Limb (tissue), 2 donors: ENCODE results near the gene FAM234B.
"Not testable (repeated sequence)": the region's sequence is repeated elsewhere in the genome, so short reads cannot be mapped to it uniquely, and the experiment has no call there.

ENCODE experiments used
- DNase-seq, 2 donors: peaks; one replicate each; pipeline ENCODE4 v3.0.0-alpha.2; 2016; ENCODE audit errors: extremely low spot score in 2 of 2

The FAM234B gene

DNA sequence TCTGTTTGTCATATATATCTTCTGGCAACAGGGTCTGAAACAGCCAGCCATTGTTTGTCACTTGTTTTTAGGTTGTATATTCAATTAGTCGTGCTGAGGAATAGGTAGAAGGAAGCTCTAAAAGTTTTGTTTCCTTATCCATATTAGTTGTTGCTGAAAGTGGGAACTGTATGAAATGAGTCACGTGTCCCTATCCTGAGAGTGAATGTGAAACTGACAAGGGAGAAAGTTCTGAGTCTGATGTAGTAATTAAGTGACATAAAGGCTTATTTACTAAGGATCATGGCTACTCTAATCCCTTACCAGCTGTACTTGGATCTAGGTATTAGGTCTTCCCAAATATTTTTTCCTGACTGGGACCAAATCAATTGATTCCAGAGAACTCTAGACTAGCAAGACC lies 16.4 kb downstream of the FAM234B start:
- no peak for DNase-seq

DNA sequence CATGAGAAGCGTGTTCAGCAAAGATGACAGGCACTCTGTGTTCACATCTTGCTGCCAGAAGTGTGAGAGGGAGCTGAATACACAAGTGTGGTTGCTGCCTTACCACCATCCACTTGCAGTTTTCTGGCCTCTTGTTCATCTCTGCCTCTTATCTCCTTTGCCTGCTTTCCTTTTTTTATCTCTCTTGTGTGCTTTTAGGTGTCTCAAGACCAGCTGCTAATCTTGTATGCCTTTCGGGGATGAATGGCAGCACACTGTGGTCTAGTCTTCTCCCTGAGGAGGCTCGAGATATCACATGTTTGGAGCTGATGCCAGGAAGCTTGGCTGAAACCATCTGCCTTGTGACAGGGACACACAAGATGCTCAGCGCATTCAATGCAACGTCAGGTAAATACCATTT lies 17.2 kb downstream of the FAM234B start:
- DNase-seq: no peak

DNA sequence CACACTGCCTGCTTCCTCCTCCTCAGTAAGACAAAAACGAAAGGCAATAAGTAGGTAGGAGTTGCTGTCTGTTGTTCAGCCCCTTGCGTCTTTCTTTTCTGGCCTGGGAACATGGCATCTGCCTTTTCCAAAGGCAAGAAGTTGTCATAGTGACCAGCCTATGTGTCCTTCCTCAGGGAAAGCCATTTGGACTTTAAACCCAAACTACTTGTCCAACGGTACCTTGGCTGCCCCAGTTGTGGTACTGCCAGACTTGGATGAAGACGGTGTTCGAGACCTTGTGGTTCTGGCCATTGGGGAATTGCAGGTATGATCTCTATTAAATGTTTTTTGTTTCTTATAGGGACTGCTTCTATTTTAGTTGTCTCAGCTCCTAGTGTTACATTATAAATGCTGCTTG lies 18.5 kb downstream of the FAM234B start:
- DNase-seq: no peak

DNA sequence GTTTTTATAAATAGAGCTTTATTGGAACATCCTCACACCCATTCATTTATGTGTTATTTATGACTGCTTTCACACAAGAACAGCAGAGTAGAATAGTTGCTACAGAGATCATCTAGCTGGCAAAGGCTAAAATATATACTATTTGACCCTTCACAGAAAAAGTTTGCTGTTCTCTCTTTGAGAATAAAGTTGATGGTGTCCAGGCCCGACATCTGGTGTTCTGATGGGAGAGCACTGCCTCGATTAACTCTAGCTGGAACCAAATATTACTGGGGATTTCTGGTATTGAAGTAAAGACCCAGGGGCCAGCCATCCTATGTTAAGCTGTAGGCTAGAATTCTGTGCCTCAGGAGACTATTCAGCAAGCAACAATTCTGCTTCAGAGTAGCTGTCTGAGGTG lies 21.8 kb downstream of the FAM234B start:
- DNase-seq: no peak

DNA sequence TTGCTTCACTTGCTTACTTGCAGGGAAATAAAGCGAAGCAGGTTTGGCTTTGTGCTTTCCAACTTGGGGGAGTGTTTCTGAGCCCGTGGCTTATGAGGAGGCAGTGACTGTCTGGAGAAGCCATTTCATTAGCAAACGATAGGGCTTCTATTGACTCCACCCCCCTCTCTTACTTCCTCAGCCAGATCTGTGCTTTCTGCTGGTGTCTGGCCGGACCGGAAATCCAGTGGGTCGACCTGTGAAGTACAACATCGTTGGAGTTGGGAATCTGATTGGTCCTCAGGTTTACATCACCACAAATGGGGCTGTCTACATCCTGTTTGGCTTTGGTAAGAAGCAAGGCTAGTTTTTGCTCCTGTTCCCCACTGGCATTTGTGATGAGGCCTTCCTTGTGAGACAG lies 22.3 kb downstream of the FAM234B start:
- no peak for DNase-seq

DNA sequence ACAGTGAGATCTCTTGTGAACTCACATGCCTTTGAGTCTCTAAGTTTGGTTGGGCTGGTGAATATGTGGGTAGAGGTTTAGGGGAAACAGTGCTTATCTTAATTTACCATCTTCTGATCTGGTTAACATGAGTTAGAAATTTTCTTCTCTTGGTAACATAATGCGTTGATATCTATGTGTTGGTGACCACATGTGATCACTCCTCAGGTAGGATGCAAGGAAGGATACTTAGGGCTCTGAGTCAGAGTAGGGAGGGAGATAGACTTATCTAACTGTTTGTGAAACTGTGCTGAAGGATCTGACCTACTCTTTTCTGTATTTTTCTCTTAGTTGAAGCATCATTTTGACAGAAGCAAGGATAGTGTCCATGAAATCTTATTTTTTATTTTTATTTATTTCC lies 23.1 kb downstream of the FAM234B start:
- no peak for DNase-seq

DNA sequence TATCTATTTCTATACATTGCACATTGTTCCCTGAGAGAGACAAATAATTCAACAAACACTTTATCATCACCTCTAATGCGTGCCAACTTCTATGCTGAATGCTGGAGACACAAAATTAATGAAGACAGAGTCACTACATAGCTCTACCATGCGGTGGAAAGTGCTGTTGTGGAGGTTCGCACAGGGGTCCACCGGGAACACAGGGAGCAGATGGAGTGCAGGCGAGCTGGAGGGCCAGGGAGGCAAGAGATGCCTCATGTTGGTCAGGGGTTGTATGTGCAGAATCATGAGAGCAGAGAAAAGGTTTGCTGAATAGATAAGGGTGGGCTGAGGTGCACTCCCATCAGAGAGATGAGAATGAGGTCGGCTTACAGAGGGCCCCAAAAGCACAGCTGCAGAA lies 25.2 kb downstream of the FAM234B start:
- DNase-seq: no peak

DNA sequence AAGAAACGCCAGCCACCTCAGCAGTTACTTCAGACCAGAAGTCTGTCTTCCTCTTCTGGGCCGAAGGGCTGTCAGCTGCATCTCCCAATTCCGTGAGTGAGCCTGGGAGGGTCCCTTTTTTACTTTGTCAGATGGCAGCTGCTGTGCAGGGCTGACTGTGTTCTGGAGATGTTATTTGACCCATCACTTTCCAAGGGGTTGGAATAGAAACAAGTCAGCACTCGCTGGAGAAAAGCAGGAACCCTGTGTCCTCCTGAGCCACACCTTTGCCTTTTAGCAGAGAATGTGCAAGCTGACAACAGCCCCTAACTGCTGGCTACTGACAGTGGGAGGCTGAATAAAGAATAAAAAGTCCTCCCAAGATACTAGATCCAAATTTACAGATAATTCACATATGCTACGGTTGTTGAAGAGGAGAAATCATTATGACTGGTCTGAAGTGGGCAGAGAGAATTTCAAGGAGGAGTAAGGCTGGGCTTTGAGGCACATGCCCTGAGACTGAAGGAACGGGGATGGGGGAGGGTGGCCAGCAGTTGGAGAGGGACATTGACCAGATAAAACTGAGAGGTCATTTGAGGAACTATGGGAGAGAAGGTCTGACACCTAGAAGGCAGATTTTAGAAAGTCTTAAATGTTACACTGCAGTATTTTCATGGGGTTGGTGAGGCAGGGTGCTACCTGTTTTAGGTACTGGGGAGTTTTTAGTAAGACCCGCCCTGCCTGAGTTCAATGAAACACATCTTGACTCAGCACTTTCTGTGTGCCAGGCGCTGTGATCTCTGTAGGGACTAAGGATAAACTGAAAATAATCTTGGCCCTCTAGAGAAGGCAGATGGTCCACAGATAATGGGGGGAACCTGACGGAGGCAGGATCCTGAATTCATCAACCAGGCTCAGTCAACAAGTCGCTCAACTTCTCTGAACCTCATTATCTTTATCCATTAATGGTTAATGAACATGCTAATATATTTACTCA lies 27.4 kb downstream of the FAM234B start:
- no peak for DNase-seq

DNA sequence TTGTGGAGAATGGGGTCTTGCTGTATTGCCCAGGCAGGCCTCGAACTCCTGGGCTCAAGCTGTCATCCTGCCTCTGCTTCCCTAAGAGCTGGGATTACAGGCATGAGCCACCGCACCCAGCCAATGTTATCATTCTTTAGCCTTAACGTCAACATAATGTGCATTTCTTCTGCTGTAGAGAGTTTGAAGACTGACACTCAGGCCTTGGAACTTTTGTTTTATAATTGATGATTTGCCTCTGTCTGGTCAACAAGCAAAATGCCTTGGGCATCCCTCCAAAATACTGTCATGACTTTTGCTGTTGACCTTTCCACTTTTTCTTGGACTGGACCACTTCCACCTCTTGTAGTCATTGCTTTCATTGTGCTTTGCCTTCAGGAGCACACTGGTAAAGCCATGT lies 29.0 kb downstream of the FAM234B start:
- DNase-seq: no peak

DNA sequence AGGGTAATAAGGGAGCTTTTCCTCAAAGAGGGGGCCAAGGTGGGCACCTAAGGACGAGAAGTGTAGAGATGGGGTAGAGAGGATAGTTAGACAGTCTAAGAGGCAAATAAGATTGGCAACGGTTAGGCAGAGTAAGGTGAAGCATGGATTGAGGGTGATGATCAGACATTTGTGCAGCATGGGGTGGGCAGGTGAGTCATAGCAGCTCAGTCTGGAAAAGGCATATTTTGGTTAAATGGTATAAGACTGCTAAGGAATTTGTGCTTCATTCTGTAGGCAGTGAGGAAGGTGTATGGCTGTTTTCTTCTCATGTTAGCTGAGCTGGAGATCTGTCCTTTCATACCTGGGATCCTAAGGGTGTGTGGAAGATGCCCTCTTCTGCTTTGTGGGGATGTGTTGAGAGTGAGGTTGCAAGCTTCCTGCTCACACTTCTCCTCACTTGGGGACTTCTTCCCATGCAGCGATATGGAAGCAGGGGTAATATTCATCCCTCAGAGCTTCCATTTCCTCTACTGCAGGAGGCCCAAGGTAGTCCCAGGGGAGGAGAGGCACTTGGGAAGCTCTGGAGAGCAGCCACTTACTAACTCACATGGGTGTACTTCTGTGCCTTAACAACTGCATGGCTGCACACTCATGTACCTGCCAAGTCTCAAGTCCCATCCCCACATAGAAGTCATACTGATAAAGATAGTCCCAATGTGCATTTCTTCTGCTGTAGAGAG lies 30.4 kb downstream of the FAM234B start:
- no peak for DNase-seq

DNA sequence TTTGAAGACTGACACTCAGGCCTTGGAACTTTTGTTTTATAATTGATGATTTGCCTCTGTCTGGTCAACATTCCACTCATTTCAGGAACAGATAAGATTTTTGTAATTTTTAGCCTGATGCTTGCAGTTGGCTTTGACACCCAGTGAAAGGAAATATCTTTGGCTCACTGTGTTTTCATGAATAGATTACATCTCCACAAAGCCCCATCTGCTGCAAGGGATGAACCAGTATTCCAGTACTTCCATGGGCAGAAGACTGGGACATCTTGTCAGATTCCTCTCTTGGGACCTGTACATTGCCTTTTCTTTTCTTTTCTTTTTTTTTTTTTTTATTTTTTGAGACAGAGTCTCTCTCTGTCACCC lies 30.9 kb downstream of the FAM234B start:
- DNase-seq: no peak

DNA sequence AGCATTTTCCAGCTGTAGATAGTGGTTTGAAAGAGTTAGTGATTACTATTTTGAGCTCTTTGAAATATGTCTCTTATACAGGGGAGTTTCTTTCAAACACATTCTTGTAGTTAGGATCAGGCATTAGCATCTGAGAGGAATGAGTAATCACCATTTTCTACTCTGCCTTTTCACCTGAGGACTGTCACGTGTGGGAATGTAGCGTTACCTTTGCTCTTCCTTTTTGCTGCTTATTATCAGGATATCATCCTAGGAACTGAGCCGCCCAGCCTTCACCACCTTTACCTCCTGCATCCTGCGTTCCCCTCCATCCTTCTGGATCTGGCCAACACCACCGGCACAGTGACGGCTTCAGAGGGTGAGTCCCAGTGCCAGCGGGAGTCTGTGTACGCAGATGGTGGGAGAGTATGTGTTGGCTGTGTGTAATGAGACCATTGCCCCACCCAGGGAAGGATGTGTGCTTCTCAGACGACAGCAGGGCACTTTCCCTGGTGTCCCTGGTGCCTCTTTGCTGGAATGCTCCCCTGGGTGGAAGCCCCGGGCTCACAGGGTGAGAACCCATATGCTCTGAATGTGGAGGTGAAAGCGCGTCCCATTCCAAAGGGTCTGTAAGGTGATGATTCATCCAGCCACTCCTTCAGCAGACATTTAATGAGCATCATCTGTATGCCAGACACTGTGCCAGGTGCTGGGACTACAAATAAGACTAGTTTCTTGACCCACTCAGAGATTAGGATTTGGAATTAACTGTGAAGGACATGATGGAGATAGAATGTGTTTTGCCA lies 31.8 kb downstream of the FAM234B start:
- no peak for DNase-seq

DNA sequence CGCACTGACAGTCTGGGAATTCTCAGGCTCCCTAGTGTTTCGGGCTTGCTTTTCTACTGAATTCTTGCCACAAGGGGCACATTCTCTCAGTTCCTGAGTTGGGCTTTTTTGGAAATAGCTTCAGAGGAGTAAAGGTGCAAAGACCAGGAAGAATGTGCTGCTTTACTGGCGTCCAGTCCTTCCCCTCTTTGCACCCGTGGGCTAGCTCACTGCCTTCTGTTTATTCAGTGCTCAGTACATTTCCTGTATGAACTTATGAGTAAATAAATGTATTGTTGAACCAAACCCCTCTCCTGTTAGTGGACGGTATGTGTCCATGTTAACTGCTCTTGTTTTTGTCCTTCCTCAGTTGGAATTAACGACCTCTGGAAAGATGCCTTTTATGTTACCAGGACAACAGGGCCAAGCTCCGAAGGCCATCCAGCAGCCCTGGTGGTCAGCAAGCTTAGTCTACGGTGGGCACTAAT lies 35.3 kb downstream of the FAM234B start:
- DNase-seq: no peak

DNA sequence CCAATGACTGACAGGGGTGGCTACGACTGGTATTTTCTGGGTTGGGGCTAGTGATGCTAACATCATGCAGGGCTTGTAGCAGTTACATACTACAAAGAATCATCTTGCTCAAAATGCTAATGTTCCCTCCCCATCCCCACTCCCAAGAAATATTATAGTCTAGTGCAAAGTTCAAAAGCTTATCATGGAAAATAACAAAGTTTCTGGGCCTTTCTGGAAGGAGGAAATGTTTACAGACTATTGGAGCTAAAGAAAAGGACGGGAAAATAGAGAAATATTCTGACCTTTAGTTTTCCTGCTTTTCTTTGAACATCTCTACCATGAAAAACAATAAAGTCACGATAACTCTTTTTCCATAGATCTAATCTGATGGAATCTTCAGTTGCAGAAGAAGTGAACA lies 36.1 kb downstream of the FAM234B start:
- no peak for DNase-seq

DNA sequence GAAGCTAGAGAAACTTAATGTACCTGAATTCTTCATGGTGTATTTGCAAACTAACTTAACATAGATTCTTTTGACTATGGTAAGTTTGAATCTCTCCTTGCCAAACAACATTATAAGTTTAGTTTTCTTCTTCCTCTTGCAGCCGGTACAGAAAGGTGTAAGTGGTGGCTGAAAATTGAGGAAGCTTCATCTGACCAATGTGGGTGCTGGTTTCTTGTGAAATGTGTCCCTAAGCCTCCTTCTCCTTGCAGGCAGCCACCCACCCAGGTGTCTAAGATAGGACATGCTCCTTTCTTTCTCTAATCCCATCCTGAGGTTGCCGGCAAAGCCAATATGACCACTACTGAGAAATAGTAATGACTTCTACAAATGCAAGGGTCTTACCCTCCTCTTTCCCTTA lies 38.7 kb downstream of the FAM234B start:
- DNase-seq: no peak

DNA sequence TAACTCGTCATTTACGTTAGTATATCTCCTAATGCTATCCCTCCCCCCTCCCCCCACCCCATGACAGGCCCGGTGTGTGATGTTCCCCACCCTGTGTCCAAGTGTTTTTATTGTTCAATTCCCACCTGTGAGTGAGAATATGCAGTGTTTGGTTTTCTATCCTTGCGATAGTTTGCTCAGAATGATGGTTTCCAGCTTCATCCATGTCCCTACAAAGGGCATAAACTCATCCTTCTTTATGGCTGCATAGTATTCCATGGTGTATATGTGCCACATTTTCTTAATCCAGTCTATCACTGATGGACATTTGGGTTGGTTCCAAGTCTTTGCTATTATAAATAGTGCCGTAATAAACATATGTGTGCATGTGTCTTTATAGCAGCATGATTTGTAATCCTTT lies 39.5 kb downstream of the FAM234B start:
- DNase-seq: not testable (repeated sequence)

DNA sequence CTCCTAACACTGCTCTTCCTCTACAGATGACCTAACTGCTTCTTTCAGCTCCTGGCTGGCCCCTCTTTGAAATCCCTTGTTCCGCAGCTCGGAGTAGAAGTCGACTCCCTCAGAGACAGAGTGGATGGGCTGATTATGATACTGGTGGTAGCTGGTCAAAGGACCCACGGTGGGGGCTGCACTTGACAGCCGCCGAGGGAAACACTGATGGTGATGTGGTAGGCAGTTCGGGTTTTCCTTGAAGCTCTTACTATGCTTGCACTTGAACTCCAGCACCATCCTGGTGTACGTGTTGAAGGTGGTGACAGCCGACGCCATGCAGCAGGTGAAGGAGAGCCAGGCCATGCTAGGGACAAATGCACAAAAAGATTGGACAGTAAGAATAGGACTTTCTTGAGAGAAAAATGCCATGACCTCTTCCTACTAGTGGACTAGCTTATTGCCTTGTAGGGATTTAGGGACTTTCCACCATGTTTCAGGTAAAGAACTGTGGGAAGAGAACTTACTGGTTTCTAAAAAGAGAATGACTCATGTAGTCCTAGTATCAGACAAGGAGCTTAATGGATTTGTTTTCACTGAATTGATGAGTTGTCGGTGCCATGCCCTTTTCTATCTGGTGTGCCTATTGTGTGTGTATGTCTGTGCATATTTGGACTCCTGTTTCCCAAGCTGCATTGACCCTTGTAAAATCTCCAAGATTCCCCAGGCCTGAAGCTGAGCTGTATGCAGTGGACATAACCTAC lies 40.9 kb downstream of the FAM234B start:
- no peak for DNase-seq

DNA sequence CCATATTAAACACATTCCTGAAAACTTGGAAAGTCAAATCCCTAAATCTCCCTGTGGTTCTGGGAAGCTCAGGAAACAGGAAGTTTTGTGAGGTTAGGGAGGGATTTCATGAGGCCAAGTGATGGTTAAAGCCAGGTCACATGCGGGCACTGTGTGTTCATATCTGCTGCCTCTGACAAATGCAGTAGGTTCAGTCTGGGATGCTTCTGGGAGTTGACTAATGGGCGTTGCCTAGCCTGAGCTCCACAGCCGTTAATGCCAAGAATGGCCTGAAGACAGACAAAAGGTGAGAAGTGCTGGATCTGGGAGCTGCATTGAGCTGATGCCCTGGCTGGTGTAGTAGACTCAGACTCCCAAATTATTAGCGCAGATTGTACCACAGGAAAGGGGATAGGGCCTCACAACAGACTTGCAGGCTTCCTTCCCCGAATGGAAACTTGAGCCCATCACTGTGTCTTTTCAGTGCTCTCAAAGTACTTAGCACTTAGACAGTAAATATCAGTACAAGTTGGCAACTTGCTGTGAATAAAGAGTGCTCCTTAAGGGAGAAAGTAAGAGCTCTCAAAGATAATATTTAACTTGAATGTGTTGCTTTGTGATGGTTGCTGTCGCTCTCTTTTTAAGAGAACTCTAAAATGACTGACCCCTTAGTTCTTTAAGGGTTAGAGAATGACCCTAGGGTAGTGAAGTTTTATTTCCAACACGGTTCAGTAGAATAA lies 41.9 kb downstream of the FAM234B start:
- DNase-seq: no peak

DNA sequence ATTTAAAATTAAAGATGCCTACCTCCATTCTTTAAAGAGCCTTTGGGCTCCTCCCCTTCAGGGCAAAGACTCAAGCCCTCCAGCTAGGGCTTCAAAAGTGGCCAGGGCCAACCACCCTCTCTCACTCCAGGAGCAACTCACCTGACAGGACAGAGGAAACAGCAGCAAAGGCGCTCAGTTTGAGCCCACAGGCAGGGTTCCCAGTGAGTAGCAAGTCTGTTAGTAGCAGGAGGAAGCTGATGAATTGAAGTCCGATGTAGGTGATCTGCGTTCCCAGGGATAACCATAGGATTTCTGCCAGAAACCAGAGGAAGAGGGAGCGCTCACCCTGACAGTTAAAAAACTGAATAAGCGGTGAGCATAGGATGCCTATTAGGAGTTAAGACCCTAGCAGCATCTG lies 43.6 kb downstream of the FAM234B start:
- DNase-seq: no peak

DNA sequence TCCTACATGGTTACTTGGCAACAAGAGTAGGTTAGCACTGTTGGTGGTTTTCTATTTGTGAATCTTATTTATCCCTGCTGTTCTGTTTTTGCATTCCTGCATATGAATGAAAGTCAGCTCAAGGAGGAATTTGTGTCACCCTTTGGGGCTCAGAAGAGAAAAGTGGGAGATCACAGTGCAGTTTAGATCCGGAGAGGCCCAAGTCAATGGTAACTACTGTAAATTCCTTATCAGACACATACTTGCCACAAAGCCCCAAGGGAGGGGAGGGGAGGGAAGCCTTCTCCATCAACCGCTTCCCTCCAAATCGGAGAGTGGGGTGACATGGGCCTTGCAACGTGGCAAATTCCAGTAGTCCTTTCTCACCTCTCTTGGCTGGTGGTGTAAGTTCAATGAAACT lies 44.3 kb downstream of the FAM234B start:
- DNase-seq: no peak

DNA sequence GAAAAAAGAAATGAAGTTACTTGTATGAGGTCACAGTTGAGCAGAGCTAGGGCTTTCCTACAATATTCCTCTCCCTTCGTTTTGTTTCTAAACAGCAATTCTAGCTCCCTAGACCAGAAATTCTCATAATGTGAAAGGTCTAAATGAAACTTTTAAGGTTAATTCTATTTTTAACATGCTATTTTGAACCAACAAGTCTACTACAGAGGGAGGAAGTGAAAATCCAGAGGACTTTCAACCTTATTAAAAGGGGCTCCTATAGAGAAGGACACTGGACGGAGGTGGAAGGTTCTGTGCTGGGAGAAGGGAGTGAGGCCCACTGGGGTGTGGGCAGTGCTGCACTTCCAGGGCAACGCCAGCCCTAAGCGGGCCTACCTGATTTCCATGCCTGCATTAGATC lies 45.9 kb downstream of the FAM234B start:
- DNase-seq: no peak
